ENCODE data around the gene ABLIM1. TPM values are rescaled to one million over a fixed set of nuclear protein-coding genes. Genes with fewer than 3 reads are reported as not detected.

Gene ABLIM1
- total RNA-seq, 4 donors from 2014 or later: 193 to 248 (median 208) TPM

DNA sequence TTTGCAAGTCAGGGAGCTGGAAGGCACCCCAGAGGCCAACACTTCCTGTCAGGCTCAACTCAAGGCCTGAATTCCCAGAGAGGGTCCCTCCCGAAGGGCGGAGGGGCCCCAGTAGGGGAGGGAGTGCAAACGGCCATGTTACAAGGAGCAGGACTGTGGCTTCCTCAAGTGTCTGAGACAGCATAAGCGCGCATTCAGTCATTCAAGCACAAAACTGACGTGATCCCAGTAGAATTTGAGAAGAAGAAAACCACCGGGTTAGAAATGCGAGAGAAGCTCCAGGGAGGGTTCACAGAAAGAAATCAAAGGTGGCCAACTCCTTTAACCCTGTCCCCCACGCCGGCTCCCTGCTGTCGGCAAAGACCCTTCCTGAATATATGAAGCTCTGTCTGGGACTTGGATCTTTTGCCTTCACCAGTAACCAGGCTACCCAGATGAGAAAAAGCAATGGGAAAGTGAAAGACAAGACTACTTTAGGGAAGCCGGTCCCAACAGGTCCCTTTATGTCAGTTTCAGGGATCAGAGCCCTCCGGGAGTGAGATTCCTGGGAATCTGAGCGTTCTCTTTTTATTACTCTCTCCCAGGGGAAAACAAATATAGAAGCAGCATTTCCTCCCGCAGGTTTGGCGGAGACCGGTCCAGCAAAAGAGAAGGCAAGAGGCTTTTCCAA is 255.1 kb downstream of the ABLIM1 start:
- TF ChIP-seq, protein P1, sequence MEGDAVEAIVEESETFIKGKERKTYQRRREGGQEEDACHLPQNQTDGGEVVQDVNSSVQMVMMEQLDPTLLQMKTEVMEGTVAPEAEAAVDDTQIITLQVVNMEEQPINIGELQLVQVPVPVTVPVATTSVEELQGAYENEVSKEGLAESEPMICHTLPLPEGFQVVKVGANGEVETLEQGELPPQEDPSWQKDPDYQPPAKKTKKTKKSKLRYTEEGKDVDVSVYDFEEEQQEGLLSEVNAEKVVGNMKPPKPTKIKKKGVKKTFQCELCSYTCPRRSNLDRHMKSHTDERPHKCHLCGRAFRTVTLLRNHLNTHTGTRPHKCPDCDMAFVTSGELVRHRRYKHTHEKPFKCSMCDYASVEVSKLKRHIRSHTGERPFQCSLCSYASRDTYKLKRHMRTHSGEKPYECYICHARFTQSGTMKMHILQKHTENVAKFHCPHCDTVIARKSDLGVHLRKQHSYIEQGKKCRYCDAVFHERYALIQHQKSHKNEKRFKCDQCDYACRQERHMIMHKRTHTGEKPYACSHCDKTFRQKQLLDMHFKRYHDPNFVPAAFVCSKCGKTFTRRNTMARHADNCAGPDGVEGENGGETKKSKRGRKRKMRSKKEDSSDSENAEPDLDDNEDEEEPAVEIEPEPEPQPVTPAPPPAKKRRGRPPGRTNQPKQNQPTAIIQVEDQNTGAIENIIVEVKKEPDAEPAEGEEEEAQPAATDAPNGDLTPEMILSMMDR (IDR thresholded peaks at IDR 0.05; ENCODE audit: low read depth): no peak

DNA sequence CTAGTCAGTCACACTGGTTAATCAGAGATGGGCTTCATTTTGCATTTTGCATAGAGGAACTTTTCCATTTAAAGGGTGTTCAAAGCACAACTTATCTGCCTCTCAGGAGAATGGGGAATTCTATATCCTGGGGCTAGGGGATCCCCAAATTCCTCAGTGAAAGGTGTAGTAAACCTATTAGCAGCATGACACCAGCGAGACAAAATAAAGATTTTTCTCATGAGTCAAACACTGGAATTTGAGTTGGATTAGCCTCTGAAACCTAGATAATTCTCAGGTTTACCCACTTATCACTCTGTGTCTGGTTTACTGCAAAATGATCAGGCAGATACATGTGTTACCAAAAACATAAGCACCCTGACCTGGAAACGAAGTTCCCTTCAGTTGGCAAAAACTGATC is 255.8 kb downstream of the ABLIM1 start:
- TF ChIP-seq, protein P1 (IDR thresholded peaks at IDR 0.05; ENCODE audit: low read depth): no peak

DNA sequence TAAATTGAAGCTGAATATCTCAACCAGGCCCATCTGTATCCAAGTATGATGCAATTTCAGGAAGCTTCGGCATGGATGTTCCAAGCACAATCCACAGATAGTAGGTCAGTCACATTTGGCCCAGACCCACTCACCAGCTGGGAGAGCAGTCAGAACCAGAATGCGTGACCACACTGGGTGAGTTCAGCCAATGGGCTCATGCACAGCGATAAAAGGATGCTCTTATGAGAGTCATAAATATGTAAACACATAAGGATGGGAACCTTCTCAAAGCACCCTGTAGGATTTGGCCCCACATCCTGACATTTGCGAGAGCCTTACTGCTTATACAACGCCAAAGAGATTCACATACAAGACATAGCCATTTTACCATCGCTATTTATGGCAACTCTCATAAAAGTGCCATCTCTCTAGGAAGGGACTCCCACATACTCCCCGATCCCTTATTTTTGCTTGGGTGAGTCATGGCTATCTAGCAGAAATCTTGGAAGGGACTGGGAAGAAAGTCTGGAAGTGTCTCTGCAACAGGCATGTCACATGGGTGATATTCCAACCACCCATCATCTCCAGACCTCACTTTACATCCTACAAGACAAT is 256.8 kb downstream of the ABLIM1 start:
- TF ChIP-seq, protein P1 (IDR thresholded peaks at IDR 0.05; ENCODE audit: low read depth): no peak

DNA sequence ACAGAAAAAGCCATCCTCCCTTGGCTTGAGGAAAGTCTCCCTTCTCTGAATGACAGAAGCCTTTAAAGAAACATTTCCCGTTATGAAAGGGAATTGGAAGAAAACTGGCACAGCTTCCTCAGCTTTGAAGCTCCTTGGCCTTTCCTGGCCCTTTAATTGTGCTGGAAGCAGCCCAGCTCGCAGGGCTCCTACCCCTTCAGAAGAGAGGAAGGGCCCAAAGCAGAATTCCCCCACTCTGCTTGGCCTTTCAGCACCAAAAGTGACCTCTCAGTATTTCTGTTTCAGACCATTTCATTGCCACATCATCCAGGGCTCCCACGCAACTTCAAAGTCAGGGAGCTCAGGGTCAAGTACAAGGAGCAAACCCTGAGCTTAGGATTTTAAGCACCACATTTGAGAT is 258.0 kb downstream of the ABLIM1 start:
- TF ChIP-seq, protein P1 (IDR thresholded peaks at IDR 0.05; ENCODE audit: low read depth): no peak

DNA sequence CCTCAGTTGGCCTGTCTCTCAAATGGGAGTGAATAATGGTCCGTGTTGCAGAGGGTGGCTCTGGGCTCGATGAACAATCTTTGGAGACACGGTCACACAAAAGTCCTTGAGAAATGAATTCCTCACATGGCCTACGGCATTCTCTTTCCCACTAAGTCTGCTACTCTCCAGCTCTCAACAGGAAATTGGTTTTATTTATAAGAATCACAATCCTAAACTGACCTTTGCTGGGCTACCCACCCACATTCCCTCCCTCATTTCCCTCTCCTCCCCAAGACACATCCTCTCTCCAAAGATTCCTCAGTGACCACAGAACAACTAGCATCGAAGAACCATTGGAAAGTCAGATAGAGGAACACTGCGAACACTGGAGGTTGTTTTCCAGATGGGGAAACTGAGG is 258.5 kb downstream of the ABLIM1 start:
- TF ChIP-seq, protein P1 (IDR thresholded peaks at IDR 0.05; ENCODE audit: low read depth): no peak

DNA sequence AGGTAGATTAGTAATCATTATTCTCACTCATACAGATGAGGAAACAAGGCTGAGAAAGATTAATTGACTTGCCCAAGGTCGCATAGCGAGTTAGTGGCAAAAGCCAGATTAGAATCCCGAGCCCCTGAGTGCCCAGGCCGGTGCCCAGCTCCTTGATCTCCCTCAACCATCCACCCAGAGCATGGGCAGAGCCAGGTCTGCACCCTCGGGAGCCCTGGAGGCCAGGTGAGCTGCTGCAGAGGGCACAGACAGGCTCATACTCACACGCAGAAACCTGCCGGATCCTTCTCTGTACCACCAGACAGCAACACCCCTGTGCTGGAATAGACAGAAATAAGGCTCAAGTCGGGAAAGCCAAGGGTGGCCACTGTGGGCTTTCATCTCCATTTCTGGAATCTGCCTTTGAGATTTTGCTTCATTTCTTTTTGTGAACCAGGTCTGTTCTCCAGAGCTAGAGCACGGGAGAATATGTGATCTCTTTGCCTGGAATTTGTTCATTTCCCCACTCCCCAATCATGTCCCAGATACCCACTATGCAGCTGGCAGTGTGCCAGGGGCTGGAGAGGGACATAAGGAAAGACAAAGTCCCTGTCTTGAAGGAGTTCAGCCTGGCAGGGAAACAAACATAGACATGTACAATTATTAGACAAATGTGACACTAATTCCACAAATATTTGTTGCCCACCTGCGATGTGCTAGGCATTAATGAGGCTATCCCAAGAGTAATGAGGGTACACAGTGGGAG is 259.3 kb downstream of the ABLIM1 start:
- TF ChIP-seq, protein P1 (IDR thresholded peaks at IDR 0.05; ENCODE audit: low read depth): no peak

DNA sequence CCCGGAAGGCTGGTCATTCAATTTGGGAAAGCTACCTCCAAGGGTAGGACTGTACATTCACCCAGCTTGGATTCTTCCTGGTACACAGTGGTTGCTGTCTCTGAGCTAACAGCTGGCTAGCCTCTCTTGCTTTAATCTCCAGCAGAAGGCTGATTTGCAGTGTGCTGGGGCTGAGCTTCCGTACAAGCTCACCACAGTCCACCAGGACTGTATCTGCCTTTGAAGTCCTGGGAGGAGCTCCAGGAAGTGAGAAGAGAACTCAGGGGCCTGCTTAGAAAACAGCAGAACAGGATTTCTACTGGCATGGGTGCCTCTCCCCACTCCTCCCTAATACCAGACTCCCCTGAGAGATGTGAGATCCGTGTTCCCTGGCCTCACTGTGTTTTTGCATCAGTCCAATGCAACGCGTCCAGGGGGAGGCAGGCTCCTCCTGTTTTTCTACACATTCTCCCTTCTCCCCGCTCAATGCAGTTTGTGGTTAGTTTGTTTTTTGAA is 260.4 kb downstream of the ABLIM1 start:
- TF ChIP-seq, protein P1 (IDR thresholded peaks at IDR 0.05; ENCODE audit: low read depth): no peak

Data from subcutaneous adipose tissue (tissue), 4 donors.